ENCODE measurements around the gene LTF. TPM values are rescaled to one million over a fixed set of nuclear protein-coding genes. Genes with fewer than 3 reads are reported as not detected.
"Not testable (repeated sequence)": the region's sequence is repeated elsewhere in the genome, so short reads cannot be mapped to it uniquely, and the experiment has no call there.

LTF gene
- 1 to 10 TPM; 3.1 to 7.1 (median 4.9) TPM for polyA plus RNA-seq (ENCODE audit: insufficient read depth in 1 of 5, insufficient read length in 5 of 5, low replicate concordance in 1 of 5)
- long read RNA-seq, donor 1, partial matches to known transcripts = 5 of 10 reads
- long read RNA-seq, donor 1, other reads (novel, unspliced or antisense) = 0 of 10 reads
- long read RNA-seq, donor 2, partial matches to known transcripts = 0 of 1 reads
- long read RNA-seq, donor 2, other reads (novel, unspliced or antisense) = 0 of 1 reads
- long read RNA-seq, donor 3 = 0 reads
- long read RNA-seq, donor 4, partial matches to known transcripts = 0 of 2 reads
- long read RNA-seq, donor 4, other reads (novel, unspliced or antisense) = 0 of 2 reads
- long read RNA-seq, donor 5 = 0 reads
- long read RNA-seq, donor 6, partial matches to known transcripts = 0 of 2 reads
- long read RNA-seq, donor 6, other reads (novel, unspliced or antisense) = 0 of 2 reads
- long read RNA-seq, donor 7, partial matches to known transcripts = 0 of 1 reads
- long read RNA-seq, donor 7, other reads (novel, unspliced or antisense) = 0 of 1 reads
- long read RNA-seq, donor 8, partial matches to known transcripts = 0 of 1 reads
- long read RNA-seq, donor 8, other reads (novel, unspliced or antisense) = 0 of 1 reads

DNA sequence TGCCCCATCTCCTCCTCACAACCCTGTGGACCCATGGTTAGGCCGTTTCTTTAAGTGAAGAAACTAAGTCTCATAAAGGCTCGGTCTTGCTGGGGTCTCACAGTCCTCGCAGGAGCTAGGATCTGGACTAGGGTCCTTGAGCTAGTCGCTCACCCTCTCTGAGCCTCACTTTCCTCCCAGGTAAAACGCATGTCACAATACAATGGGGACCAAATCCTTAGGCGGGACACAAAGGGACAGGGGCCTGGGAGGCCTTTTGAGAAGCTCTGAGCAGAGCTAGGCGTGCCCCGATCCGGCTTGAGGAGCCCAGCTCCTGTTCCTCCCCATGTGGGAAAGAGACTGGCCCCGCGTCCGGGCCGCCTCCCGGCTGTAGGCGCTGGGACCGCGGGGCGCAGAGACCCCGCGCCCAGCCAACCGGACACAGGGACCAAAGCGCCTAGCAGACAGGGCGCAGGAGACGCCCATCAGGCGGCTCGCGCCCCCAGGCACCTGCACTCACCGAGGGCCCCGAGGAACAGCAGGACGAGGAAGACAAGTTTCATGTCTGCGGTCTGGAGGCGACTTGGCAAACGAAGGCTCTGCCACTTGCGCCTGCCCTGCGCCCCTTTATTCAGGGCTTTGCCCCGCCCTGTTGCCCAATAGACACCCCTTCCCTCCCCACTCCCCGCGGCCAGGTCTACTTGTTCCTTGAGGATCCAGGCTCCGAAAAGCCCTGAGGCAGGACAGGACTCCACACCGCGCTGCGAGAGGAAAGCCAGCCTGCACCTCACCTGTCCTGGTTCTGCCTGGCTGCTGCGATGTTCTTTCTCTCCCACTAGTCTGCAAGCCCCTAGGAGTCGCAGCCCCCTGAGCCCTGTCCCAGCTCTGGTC is at the start of gene LTF:
Gene LTF, minus strand, starts transcription at position 580 of the 870 bp plus-strand sequence. Its CDS starts 38 bp downstream, at position 542.
- no peak for DNase-seq

DNA sequence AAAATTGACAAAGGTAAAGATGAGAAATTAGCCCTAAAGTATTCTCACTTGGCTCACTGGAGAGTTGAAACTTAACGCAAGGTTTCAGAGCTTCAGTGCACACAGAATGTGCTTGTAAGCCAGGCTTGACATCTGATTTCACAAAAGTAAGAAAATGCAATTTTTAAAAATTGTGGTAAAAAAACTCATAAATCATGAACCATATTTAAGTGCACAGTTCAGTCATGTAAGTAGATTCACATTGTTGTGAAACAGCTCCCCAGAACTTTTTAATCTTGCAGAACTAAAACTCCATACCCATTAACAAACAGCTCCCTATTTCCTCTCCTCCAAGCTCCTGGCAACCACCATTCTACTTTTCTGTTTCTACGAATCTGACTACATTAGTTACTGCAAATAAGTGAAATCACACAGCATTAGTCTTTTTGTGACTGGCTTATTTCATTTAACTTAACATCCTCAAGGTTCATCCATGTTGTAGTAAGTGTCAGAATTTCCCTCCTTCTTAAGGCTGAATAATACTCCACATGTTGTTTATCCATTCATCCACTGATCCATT is 47.6 kb upstream of the LTF start:
- DNase-seq = no peak

DNA sequence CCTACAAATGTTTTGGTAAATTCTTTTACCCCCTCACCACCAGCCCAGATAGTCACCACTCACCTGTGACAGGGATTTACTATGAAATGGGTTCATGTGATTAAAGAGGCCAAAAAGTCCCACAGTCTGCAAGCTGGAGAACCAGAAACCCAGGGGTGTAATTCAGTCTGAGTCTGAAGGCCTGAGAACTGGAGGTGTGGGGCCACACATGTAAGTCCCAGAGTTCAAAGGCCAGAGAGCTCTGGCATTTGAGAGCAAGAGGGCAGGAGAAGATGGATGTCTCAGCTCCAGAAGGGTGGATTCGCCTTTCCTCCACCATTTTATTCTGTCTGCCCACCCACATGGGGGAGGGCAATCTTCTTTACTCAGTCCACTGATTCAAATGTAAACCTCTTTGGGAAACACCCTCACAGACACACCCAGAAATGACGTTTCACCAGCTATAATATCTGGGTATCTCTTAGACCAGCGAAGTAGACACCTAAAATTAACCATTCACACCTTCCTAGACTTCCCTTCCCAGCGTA is 45.0 kb upstream of the LTF start:
- DNase-seq = no peak

DNA sequence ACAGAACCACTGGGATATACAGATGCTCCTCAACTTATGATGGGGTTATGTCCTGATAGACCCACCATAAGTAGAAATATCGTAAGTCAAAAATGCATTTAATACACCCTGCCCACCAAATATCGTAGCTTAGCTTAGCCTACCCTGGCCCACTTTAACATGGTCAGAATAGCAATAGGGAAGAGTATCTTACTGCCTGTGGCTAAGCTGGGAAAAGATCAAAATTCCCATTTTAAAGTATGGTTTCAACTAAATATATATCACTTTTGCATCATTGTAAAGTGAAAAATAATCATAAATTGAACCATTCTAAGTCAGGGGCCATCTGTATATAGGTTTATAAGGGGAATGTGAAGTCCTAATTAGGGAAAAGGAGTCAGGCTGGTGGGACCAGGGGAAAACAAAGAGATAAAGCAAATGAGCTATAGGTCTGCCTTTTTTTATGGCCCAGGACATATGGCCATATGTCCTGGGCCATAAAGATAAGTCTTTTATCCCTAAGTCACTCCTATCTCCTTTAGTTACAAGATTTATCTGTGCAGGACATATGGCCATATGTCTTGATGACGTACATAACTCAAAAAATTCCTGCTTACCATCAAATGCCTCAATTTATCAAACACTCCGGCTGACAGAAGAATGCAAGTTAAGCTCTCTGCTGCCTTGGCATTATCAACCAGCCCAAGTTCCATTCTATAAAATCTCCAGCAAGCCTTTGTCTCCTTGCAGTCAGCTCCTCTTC is 44.3 kb upstream of the LTF start:
- DNase-seq = no peak

DNA sequence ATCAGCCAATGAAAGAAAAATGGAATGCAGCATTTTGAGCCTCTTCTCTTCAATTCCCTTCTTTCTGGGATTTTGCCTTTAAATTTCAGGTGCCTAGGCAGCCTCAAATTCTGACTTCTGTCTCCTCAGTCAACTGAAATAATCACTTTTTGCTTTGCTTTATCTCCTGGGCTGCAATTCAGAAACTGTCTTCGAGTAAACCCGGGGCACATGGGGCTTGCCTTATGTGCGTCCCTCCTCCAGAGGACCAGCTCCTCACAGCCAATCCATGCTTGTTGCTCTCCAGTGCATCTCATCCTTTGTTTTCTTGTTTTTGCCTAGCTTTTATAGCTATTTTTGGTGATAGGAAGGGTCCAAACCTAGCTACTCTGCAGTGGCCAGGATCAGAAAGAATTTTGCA is 41.8 kb upstream of the LTF start:
- DNase-seq = no peak

DNA sequence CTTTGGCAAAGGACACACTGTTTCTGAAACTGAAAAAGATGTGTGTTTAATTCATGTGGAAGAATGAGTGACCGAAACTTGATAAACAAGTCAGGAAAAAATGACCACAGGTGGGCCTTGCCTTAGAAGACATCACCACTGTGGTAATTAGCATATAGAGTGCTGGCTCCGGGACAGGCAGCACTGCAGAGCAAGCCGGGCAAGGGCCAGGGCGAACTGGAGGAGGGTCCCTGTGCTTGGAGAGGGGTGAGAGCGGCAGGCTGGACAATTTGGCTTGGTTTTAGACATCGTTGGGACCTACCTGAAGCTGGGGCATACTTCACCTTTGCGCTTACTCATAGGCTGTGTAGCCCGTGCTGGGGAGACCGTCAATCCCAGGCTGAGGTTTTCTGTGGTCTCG is 41.2 kb upstream of the LTF start:
- no peak for DNase-seq

DNA sequence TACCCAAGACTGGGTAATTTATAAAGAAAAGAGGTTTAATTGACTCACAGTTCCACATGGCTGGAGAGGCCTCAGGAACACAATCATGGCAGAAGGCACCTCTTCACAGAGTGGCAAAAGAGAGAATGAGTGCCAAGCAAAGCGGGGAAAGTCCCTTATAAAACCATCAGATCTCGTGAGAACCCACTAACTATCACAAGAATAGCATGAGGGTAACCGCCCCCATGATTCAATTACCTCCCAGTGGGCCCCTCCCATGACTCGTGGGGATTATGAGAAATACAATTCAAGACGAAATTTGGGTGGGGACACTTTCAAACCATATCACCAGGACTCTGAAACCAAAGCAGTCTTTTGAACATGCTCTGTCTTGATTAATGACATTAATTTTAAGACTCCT is 40.1 kb upstream of the LTF start:
- no peak for DNase-seq

DNA sequence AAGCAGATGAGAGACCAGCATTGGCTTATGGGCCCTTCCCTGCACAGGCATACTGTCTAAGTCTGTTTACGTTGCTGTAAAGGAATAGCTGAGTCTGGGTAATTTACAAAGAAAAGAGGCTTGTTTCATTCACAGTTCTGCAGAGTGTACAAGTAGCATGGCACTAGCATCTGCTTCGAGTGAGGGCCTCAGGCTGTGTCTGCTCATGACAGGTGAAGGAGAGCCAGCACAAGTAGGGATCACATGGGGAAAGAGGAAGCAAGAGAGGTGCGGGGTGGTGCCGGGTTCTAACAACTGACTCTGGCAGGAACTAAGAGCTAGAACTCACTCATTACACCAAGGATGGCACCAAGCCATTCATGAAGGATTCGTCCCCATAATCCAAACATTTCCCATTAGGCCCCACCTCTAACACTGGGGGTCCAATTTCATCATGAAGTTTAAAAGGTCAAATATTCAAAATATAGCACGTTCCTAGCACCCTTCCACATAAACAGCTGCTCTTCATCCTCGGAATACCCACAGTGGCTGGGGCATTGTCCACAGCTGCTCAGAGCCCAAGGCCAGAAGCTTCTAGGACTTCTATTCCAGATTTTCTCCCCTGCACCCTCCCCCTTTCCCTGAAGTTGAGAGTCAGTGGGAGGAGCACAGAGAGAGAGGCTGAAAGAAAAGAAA is 38.6 kb upstream of the LTF start:
- DNase-seq = no peak

DNA sequence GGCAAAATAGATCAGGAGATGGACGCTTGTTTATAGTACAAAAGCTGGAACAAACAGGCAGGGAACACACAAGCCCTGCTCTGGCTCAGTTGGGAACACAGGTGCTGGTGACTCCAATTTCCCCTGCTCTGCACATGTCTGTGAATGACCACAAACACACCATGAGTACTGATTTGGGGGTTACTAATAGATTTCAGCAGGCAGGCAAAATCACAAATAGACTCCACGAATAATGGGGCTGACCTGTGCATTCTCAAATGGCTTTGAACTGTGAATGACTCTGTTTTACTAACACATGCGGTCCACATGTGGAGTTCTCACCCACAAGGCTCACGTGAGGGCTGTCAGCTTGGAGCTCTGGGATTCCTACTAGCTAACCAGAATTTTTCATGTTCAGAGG is 37.0 kb upstream of the LTF start:
- DNase-seq = no peak

DNA sequence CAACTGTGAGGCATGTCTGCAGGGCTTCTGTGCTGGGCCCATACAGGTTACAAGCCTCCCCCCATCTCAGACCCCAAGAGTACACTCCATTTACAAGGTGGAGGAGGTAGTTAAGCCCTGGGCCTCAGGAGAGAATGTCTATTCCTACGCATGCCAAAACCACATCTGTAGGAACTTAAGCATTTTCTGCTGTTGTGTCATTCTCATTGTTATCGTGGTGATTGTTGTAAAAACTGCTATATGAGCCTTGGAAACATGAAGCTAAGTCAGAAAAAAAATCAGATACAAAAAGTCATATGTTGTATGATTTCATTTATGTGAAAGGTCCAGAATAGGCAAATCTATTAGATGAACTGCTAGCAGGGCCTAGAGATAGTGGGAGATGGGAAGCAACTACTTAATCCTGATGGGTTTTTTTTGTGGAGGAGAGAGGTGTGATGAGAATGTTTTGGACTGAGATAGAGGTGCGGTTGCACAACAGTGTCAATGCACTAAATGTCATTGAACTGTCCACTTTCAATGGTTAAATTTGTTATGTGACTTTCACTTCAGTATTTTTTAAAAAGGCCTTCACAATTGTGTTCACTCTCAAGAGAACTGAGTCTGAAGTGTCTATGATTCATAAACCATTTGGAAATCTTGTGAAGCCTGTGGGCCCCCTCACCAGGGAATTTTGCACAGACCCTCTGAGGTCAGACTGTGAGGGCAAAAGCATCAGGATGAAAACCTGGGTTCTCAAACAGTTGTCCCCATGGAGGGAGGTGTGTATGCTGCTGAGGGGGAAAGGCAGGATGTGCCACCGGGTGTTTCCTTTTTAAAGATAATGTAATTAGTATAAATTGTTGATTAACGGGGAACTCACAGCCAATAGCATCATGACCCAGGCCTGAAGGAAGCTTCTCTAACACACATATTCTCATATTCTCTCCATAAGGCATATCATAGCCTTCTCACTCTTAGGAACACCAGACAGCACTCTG is 36.2 kb upstream of the LTF start:
- no peak for DNase-seq

DNA sequence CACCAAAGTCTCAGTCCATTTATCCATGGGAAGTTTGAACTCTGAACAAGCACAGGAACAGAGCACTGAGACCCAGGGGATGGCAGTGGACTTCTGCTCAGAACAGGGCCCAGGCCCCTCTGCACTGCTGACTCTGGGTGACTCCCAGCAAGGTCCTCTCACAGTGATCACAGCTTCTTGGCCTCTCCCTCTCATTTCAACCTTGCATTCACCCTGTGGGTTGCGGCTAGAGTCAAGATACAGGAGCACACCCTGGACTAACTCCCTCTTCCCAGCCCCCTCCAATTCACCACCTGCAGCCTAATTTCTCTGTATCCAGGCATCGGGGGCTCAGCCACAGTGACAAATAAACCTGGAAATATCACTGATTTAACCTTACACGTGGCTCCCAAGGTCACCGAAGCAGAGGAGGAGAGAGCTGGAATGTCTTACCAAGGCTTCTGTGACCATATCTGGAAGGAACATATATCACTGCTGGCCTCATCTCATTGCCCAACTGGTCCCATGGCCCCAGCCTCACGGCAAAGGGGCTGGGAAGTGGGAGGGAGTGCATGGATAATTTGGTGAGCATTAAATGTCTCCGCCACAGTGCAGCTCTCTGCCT is 34.3 kb upstream of the LTF start:
- no peak for DNase-seq

DNA sequence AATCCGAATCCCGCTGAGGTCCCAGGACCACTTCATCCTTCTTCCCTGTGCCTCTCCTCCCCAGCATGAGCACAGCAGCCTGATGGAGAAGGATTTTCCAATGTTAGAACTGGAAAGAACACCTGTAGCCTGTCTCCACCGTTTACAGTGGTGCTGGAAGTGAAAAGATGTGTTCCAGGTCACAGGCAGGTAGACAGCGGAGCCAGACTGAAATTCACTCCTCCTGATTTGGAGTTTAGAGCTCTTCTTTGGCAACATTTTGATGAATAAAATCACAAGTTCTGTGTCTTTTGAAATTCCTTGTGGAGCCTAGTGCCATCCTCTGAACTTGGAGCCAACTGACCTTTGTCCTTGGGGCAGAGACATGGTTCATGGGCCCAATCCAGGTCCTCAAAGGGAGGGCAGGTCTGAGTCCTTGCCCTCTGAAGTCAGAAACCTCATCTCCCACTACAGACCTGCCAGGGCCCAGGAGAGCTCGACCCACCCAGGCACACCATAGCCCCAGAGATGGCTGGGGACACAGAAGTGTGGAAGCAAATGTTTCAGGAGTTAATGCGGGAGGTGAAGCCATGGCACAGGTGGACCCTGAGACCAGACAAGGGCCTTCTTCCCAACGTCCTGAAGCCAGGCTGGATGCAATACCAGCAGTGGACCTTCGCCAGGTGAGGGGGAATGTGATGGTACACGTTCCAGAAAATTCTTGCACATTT is 33.0 kb upstream of the LTF start, which contains the start of gene RTP3:
Gene RTP3, plus strand, starts transcription at position 421 of the 710 bp plus-strand sequence. Its CDS starts 87 bp downstream, at position 508.
- DNase-seq = no peak

DNA sequence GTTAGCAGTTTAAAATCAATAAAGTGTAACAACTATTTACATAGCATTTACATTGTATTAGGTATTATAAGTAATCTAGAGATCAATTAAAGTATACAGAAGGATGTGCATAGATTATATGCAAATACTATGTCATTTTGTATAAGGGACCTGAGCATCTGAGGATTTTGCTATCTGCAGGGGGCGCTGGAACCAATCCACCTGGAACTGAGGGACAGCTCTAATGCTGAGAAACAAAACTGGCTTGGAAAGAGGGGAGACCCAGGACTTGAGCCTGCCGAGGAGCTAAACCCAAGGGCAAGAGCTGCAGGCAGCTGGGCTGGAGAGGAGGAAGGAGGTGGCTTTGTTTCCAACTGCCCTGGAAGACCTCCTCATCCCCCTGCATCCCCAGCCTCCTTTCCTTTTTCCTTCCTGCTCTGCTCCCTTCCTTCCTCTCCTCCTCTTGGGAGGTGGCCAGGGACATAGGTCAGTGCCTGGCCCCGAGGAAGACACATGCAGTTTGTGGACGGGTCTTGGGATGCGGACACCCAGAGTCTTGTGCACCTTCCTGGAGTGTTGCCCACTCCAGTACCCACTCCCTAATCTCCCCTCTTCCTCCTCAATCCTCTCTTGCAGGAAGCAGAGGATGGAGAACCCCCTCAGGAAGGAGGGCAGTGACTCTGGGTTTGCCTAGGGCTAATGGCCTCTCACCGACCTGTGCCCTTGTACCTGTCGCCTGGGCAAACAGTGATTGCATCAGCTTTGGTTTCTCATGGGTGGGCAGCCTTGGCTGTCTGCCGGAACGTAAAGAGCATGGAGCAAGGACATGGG is 32.2 kb upstream of the LTF start:
- DNase-seq = no peak

DNA sequence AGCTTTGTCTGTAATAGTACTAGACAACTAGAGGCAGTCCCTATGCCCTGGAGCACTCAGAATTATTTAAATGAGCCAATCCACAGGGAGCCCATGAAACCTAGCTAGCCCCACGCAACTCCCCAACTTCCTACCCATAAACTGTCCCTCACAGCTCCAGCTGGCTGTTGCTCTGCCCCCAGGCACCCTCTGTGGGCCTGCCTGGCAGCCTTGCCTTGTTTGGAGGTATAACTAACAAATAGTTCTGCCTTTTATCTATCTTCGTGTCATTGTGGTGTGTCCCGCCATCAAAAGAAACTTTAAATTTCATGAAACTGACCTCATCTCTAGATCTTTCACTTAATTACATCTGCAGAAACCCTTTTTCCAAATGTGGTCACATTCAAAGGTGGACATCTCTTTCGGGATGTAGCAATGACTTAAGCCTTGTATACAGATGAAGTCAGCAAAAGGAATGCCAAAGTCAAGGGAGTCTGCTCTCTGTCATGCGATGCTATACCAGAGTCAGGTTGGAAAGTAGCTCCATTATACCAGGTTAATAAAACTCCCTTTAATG is 31.3 kb upstream of the LTF start:
- no peak for DNase-seq

DNA sequence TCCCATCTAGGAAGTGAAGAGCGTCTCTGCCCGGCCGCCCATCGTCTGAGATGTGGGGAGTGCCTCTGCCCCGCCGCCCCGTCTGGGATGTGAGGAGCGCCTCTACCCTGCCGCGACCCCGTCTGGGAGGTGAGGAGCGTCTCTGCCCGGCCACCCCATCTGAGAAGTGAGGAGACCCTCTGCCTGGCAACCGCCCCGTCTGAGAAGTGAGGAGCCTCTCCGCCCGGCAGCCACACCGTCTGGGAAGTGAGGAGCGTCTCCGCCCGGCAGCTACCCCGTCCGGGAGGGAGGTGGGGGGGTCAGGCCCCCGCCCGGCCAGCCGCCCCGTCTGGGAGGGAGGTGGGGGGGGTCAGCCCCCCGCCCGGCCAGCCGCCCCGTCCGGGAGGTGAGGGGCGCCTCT is 29.8 kb upstream of the LTF start:
- DNase-seq = not testable (repeated sequence)

DNA sequence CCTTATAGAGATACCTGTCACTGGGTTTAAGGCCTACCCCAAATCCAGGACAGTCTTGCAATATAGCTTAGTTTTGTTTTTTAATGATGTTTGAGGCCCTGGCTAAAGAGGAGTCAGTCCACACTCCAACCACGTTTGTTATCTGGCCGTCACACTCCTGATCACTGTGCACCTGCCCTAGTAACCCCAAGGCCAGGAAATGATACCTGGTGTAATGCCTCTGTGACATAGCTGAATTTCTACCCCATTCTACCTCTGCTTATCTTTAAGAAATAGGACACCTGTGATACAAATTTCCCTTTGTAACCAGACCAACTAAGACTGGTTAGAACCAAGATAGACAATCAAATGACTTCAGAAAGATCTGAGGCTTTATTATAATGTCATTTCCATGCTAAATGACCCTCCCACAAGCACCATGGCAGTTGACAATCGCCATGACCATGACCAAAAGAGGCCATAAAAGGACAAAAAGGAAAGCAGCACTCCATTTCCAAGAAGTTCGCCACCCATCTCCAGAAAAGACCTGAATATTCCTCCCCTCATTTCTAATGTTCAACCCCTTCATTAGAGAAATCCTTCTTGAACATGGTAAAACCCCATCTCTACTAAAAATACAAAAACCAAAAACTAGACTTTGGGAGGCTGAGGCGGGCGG is 28.3 kb upstream of the LTF start:
- no peak for DNase-seq
